GM12801 (cell line): ENCODE results near the gene KCTD11.

Experiments used
- TF ChIP-seq, protein P1 (sequence below): IDR thresholded peaks from one replicate; pipeline ENCODE4 v1.5.1; 2011; ENCODE audit warnings: control low read depth; ENCODE audit not compliant: insufficient read length; ENCODE audit errors: extremely low read depth

KCTD11 gene

DNA sequence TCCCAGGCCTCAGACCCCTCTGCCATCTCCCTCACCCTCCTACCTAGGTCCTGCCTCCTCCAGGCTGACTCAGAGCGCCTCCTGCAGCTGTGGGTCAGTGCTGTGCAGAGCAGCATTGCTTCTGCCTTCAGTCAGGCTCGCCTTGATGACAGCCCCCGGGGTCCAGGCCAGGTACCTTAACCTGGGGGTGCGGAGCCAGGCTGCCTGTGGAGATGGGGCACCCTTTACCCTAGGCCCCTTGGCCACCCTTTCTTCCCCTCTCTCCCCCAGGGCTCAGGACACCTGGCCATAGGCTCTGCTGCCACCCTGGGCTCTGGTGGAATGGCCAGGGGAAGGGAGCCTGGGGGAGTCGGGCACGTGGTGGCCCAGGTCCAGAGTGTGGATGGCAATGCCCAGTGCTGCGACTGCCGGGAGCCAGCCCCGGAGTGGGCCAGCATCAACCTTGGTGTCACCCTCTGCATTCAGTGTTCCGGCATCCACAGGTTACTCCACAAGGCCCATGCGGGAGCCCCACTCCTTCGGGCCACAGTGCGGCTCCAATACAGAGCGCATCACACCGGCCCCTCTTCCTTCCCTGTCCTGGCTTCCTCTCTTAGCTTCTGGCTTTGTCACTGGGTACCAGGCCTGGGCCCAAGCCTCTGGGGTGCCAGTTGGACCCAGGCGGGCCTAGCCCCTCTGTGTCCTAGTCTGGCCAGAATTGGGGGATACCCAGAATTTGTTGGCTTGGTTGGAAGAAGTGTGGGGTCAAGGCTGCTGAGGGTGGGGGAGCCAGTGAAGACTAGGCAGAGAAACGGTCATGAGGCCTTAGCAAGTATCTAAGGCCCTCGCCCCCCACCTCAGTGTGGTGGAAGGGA, 5.0 kb upstream of the KCTD11 start:
- TF ChIP-seq, protein P1, sequence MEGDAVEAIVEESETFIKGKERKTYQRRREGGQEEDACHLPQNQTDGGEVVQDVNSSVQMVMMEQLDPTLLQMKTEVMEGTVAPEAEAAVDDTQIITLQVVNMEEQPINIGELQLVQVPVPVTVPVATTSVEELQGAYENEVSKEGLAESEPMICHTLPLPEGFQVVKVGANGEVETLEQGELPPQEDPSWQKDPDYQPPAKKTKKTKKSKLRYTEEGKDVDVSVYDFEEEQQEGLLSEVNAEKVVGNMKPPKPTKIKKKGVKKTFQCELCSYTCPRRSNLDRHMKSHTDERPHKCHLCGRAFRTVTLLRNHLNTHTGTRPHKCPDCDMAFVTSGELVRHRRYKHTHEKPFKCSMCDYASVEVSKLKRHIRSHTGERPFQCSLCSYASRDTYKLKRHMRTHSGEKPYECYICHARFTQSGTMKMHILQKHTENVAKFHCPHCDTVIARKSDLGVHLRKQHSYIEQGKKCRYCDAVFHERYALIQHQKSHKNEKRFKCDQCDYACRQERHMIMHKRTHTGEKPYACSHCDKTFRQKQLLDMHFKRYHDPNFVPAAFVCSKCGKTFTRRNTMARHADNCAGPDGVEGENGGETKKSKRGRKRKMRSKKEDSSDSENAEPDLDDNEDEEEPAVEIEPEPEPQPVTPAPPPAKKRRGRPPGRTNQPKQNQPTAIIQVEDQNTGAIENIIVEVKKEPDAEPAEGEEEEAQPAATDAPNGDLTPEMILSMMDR = no peak

DNA sequence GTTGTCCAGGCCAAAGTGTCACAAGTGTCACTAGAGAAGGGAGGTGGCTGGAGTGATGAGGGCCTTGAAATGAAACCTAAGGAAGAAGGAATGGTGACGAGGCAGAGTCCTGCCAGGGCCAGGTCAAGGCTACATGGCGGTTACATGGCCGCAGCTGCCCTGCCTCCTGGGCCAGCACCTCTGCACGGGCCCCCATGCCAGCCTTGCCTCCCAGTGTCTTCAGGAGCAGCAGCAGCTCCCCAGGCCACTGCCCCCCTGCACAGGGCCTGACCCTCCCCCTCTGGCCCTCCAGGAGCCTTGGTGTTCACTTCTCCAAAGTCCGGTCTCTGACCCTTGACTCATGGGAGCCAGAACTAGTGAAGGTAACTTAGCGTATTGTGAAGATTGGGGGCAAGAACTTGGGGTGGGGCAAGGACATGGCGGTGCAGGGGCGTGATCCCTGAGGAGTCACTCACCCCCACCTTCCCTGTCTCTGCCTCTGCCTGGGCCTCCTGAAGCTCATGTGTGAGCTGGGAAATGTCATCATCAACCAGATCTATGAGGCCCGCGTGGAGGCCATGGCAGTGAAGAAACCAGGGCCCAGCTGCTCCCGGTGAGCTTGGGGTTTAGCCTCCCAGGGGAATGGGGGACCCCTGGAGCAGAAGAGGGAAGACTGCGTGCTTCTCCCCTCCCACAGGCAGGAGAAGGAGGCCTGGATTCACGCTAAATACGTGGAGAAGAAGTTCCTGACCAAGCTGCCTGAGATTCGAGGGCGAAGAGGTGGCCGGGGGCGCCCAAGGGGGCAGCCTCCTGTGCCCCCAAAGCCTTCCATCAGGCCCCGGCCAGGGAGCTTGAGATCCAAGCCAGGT, 4.1 kb upstream of the KCTD11 start:
- TF ChIP-seq, protein P1 = no peak

DNA sequence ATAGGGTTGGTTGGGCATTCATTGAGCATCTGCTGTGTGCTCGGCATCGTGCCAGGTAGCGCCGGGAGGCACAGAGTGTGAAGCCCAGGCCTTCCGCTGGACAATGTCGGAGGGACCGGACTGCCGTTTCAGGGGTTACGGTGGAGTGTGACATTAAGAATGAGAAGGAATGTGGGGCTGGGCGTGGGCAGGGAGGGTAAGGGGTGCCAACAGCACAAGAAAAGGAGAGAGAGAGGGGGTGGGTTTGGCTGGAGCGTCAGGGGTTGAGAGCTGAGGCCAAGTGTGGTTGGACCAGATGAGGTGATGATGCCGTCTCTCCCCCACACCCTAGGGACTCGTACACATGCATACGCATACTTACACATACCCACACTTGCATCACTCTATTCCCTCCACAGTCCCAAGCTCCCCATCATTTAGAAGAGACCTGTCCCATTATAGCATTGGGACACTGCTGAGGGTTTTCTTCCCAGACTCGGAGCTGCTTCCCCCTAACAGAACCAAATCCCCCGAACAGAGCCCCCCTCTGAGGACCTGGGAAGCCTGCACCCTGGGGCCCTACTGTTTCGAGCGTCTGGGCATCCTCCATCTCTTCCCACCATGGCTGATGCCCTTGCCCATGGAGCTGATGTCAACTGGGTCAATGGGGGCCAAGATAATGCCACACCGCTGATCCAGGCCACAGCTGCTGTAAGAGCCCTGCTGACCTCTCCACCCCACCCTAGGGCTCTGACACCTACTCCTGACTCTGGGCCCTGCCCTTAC, 3.3 kb upstream of the KCTD11 start:
- TF ChIP-seq, protein P1 = no peak

DNA sequence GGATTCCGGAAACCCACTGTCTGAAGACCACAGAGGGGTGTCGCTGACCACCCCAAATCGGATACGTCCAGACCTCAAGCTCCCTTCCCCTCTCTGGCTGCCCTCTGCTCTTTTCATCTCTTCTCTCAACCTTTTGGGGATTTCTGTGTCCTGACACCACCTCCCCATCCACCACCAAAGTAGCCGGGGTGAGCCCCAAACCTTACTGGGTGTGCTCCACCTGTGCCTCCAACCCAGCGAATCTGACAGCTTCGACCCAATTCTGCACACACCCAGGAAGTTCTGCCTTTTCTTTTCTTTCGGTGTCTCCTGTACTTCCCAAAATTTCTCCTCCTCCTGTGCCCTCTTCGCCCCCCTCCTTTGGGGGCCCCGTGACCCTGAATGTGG, 534 bp downstream of the KCTD11 start:
- TF ChIP-seq, protein P1 = no peak

DNA sequence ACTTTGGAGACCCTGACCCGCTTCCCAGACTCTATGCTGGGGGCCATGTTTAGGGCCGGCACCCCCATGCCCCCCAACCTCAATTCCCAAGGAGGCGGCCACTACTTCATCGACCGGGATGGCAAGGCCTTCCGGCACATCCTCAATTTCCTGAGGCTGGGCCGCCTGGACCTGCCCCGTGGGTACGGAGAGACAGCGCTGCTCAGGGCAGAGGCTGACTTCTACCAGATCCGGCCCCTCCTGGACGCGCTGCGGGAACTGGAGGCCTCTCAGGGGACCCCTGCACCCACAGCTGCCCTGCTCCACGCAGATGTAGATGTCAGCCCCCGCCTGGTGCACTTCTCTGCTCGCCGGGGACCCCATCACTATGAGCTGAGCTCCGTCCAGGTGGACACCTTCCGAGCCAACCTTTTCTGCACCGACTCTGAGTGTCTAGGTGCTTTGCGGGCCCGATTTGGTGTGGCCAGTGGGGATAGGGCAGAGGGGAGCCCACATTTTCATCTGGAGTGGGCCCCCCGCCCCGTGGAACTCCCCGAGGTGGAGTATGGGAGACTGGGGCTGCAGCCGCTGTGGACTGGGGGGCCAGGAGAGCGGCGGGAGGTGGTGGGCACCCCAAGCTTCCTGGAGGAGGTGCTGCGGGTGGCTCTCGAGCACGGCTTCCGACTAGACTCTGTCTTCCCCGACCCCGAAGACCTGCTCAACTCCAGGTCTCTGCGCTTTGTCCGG, 1.1 kb downstream of the KCTD11 start:
- TF ChIP-seq, protein P1 = no peak

DNA sequence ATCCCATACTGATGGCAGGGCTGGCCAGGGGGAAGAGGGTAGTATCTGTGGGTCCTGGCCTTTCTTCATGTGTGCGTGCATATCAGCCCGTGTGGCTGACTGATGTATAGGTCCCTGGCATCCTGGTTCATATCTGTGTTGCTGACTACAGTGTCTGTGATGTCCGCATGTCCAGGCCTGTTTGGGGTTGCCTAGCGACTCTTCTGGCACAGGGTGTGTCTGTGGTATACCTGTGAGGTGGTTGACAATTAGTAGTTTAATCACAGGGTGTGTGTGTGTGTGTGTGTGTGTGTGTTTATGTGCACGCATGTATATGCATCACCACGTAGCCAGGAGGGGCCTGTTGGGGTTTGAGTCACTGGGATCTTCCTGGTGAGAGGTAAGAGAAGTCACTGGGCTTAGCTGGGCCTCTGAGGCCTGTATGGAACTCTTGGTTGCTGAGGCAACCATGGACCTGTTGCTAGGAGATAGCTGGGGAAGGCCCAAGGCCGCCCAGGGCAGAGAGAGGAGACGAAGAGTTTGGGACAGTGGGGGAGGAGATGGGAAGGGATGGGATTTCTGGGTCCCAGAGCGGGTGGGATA, 2.4 kb downstream of the KCTD11 start:
- TF ChIP-seq, protein P1 = no peak
